ENCODE measurements around the gene EYA2. TPM values are rescaled to one million over a fixed set of nuclear protein-coding genes. Genes with fewer than 3 reads are reported as not detected.

EYA2 gene
- total RNA-seq, 2 experiments from 2014 or later, result not detected

GRCh38 chr20:46964618-46965455 lies 70.2 kb downstream of the EYA2 start:
- no peaks in the 10 kb centered on the region for H3K9me3 Mint-ChIP-seq
- intact Hi-C loops (cut with micrococcal nuclease), result no loop called here
- H3K27me3 Mint-ChIP-seq, result peaks cover 9% of the 10 kb centered on the region
- H3K4me1 Mint-ChIP-seq (ENCODE audit: low read depth), result no peaks in the 10 kb centered on the region
- H3K36me3 Mint-ChIP-seq, result no peaks in the 10 kb centered on the region
- H3K4me3 Mint-ChIP-seq, result no peak overlapping the region
- no peak overlapping the region for H3K27ac Mint-ChIP-seq
- ChIA-PET POLR2A (interaction anchor here (0.6 kb wide), 1 partner anchor 133 kb away, joined by 3 read pairs; no protein-coding TSS in a partner anchor), CTCF (no interaction called here)
- DNase-seq, result no peak

DNA sequence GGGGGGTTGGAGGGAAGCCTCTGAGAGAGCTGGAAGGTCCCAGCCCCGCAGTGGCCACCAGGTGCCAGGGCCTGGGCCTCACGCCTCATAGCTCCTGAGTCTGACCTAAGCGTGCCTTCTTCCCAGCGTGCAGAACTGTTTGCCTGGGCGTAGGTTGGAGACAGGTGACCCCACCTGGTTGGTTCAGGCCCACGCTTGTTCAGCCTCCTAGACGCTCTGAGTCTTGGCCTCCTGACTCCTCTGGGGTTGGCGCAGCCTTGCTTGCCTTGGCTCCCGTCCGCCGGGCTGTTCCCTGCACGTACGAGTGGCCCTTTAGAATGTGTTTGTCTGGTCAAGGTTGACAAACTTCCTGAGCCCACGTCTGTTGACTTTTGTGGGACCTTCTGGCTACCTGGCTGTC lies 70.8 kb downstream of the EYA2 start:
- H3K27me3 Mint-ChIP-seq, result peaks cover 8% of the 10 kb centered on the region
- CTCF ChIA-PET, result no interaction called here
- intact Hi-C loops (cut with micrococcal nuclease), result no loop called here

GRCh38 chr20:46967646-46968045 lies 73.0 kb downstream of the EYA2 start:
- Mint-ChIP-seq H3K36me3 (no peaks in the 10 kb centered on the region), H3K27ac (no peak overlapping the region), H3K4me1 (ENCODE audit: low read depth) (peaks cover 4% of the 10 kb centered on the region), H3K9me3 (no peaks in the 10 kb centered on the region), H3K4me3 (no peak overlapping the region), H3K27me3 (peaks cover 6% of the 10 kb centered on the region)
- CTCF ChIA-PET, result no interaction called here
- intact Hi-C loops (cut with micrococcal nuclease), result no loop called here
- POLR2A ChIA-PET, result no interaction called here
- no peak for DNase-seq

More for the DNA sequence above, 70.8 kb downstream of the EYA2 start:
- Mint-ChIP-seq H3K9me3 (no peaks in the 10 kb centered on the region), H3K4me1 (ENCODE audit: low read depth) (no peaks in the 10 kb centered on the region), H3K27ac (no peak overlapping the region), H3K36me3 (no peaks in the 10 kb centered on the region), H3K4me3 (no peak overlapping the region)
- no peak for DNase-seq
- POLR2A ChIA-PET, result no interaction called here

GRCh38 chr20:46970937-46971630 lies 76.4 kb downstream of the EYA2 start:
- no peak overlapping the region for H3K27ac Mint-ChIP-seq
- no peak for DNase-seq
- H3K4me3 Mint-ChIP-seq, result no peak overlapping the region
- ChIA-PET CTCF (no interaction called here), POLR2A (no interaction called here)
- no peaks in the 10 kb centered on the region for H3K36me3 Mint-ChIP-seq
- peaks cover 4% of the 10 kb centered on the region for H3K4me1 Mint-ChIP-seq (ENCODE audit: low read depth)
- peaks cover 12% of the 10 kb centered on the region for H3K27me3 Mint-ChIP-seq
- intact Hi-C loops (cut with micrococcal nuclease), result no loop called here
- H3K9me3 Mint-ChIP-seq, result no peaks in the 10 kb centered on the region

- Mint-ChIP-seq H3K9me3 (no peaks in the 10 kb centered on the region), H3K4me1 (ENCODE audit: low read depth) (peaks cover 4% of the 10 kb centered on the region), H3K4me3 (no peak overlapping the region), H3K27me3 (peaks cover 21% of the 10 kb centered on the region), H3K27ac (no peak overlapping the region), H3K36me3 (no peaks in the 10 kb centered on the region)
- DNase-seq, result no peak
- CTCF ChIA-PET, result no interaction called here
- intact Hi-C loops (cut with micrococcal nuclease), result no loop called here
- POLR2A ChIA-PET, result no interaction called here
Observed at GRCh38 chr20:46973766-46974165, 79.1 kb downstream of the EYA2 start.

- peaks cover 12% of the 10 kb centered on the region for H3K4me1 Mint-ChIP-seq (ENCODE audit: low read depth)
- intact Hi-C loops (cut with micrococcal nuclease), result no loop called here
- H3K9me3 Mint-ChIP-seq, result no peaks in the 10 kb centered on the region
- peaks cover 28% of the 10 kb centered on the region for H3K27me3 Mint-ChIP-seq
- DNase-seq, result no peak
- POLR2A ChIA-PET, result no interaction called here
- H3K27ac Mint-ChIP-seq, result no peak overlapping the region
- H3K36me3 Mint-ChIP-seq, result no peaks in the 10 kb centered on the region
- CTCF ChIA-PET, result no interaction called here
- no peak overlapping the region for H3K4me3 Mint-ChIP-seq
Observed at GRCh38 chr20:46974669-46975434, 80.2 kb downstream of the EYA2 start.

- Mint-ChIP-seq H3K27me3 (peaks cover 30% of the 10 kb centered on the region), H3K4me1 (ENCODE audit: low read depth) (peaks cover 12% of the 10 kb centered on the region)
- CTCF ChIA-PET, result no interaction called here
Observed at GRCh38 chr20:46975976-46976375, 81.3 kb downstream of the EYA2 start.

GRCh38 chr20:46977204-46977603 lies 82.6 kb downstream of the EYA2 start:
- intact Hi-C loops (cut with micrococcal nuclease), result no loop called here
- no peaks in the 10 kb centered on the region for H3K36me3 Mint-ChIP-seq
- ChIA-PET CTCF (no interaction called here), POLR2A (no interaction called here)
- H3K27me3 Mint-ChIP-seq, result peaks cover 34% of the 10 kb centered on the region
- peaks cover 9% of the 10 kb centered on the region for H3K4me1 Mint-ChIP-seq (ENCODE audit: low read depth)
- no peak overlapping the region for H3K27ac Mint-ChIP-seq
- H3K4me3 Mint-ChIP-seq, result no peak overlapping the region
- peaks cover 3% of the 10 kb centered on the region for H3K9me3 Mint-ChIP-seq
- DNase-seq, result no peak

More at GRCh38 chr20:46975976-46976375, 81.3 kb downstream of the EYA2 start:
- no peak overlapping the region for H3K27ac Mint-ChIP-seq
- POLR2A ChIA-PET, result no interaction called here
- H3K4me3 Mint-ChIP-seq, result no peak overlapping the region
- intact Hi-C loops (cut with micrococcal nuclease), result no loop called here
- no peaks in the 10 kb centered on the region for H3K36me3 Mint-ChIP-seq
- DNase-seq, result no peak
- H3K9me3 Mint-ChIP-seq, result no peaks in the 10 kb centered on the region

- Mint-ChIP-seq H3K4me1 (ENCODE audit: low read depth) (peaks cover 9% of the 10 kb centered on the region), H3K27me3 (peaks cover 37% of the 10 kb centered on the region), H3K36me3 (peaks cover 3% of the 10 kb centered on the region), H3K27ac (no peak overlapping the region), H3K9me3 (peaks cover 9% of the 10 kb centered on the region), H3K4me3 (no peak overlapping the region)
- no peak for DNase-seq
- POLR2A ChIA-PET, result no interaction called here
- CTCF ChIA-PET, result no interaction called here
- intact Hi-C loops (cut with micrococcal nuclease), result no loop called here
Observed at GRCh38 chr20:46977909-46978588, 83.4 kb downstream of the EYA2 start.

DNA sequence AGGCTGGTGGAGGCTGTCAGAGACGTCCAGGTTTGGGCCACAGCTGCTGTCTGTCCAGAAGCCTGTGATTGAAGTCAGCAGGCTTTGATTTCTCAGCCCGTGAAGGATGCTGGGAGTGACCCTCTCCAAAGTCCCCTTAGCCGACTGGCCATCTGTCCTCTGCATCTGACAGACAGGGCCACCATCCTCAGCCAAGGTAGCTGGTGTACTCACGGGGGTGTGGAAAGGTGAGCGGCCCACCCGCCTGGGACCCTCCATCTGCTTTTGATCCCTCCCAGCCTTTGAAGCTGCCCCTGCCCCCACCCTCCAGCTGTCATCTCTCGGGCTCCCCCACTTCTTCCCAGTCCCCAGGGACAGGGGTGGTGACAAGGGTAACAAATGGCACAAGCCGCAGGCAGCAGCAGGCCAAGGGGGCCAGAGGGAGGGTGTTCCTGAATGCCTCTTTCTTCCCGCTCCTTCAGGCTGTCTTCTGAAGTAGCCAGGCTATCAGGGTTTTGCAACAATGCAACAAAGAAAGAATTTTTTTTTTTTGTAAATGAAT lies 84.4 kb downstream of the EYA2 start:
- Mint-ChIP-seq H3K27me3 (peaks cover 40% of the 10 kb centered on the region), H3K9me3 (peaks cover 16% of the 10 kb centered on the region), H3K4me3 (no peak overlapping the region), H3K4me1 (ENCODE audit: low read depth) (peaks cover 9% of the 10 kb centered on the region), H3K36me3 (peaks cover 4% of the 10 kb centered on the region), H3K27ac (no peak overlapping the region)
- no peak for DNase-seq
- intact Hi-C loops (cut with micrococcal nuclease), result no loop called here
- ChIA-PET CTCF (no interaction called here), POLR2A (no interaction called here)

- H3K27me3 Mint-ChIP-seq, result peaks cover 44% of the 10 kb centered on the region
- peaks cover 9% of the 10 kb centered on the region for H3K4me1 Mint-ChIP-seq (ENCODE audit: low read depth)
- no peak for DNase-seq
- no peak overlapping the region for H3K4me3 Mint-ChIP-seq
- peaks cover 4% of the 10 kb centered on the region for H3K36me3 Mint-ChIP-seq
- CTCF ChIA-PET, result no interaction called here
- POLR2A ChIA-PET, result no interaction called here
- H3K27ac Mint-ChIP-seq, result no peak overlapping the region
- intact Hi-C loops (cut with micrococcal nuclease), result no loop called here
- H3K9me3 Mint-ChIP-seq, result peaks cover 16% of the 10 kb centered on the region
Observed at GRCh38 chr20:46979603-46980241, 85.1 kb downstream of the EYA2 start.
